DMS114 treated with DMSO at 0.1 percent for 48 hours (cell line): Measurements from ENCODE around the gene HEATR5A.

Experiments used
- DNase-seq: peaks from one replicate; lab custom pipeline; 2025; ENCODE audit not compliant: unreplicated experiment; lab: John Stamatoyannopoulos, UW

The HEATR5A gene

DNA sequence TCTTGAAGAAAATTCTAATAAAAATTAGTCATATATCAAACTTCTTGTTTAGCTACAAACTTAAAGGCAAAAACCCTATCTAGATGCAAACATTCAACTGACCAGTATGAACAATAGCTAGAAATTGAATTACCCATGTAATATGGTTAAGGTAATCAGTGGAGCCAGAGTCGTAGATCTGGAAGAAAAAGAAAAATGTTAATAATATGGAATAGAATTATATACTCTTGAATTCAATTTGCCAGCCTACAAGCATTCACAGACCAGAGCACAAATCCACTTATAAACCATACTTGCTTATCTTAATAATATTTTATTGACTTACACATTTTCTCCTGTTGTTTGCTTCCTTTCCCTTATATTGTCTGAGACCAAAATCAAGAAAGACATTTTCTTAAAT, 7.7 kb upstream of the HEATR5A start:
- DNase-seq = no peak

DNA sequence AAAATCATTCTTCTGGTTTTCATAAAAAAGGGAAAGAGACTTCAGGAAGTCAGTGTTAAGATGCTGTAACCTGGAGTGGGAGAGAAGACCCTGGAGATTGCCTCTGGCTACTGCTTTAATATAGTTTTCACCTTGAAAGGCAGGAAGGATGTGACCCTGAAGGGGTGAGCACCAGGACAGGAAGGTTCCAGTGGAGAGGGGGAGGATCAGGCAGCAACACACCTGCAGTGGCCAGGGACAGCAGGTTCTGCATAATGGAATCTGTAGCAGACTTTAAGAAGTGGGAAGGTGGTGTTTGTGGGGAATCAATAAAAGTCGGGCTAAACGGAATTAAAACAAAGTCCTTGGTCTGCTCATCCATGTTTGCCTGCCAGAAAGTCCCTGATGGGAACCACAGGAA, 6.3 kb upstream of the HEATR5A start:
- no peak for DNase-seq

DNA sequence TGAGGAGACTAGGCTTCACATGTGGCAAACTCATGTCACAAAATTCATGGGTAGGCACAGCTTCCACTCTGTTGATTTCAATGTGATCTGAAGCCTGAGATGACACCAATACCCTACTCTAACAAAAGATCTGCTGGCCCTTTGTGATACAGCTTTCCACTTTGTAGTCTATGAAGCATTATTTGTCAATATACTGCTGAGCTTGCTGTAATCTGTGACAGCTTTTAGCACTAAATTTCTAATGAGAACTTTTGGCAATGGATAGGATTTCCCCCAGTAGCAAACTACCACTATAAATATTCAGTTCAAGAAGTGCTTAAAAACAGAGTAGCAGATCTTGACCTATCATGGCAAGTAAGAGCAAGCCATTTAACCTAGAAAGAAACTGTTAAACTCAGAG, 5.6 kb upstream of the HEATR5A start:
- DNase-seq = no peak

DNA sequence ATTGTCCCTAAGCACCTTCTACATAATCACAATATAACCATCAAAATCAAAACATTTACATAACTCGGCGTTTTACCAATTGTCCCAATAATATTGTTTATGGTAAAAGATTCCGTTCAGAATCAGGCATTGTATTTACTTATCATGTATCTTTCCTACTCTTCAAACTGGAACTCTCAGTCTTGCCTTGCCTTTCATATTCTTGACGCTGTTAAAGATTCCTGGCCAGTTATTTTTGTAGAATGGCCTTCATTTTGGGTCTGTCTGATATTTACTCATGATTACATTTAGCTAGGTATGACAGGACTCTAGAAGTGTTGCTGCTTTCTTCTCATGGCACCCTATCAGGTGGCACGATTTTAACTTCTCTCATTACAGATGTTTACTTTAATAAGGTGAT, 850 bp upstream of the HEATR5A start:
- no peak for DNase-seq

DNA sequence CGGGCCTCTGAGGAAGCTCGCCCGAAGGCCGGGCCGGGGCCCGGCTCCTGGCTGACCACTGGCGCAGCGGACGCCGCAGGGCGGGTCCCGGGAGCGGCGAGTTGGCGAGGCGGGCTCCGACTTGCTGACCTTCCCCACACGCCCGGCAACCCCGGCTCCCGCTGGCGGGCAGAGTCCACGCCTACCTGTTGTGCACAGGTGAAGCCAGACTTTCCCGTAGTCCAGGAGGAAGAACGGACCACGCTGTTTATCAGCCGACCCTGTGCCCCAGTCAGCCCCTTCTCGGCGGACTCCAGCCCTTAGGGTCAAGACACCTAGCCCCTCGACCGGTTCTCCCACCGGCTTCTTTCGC, 407 bp downstream of the HEATR5A start:
- DNase-seq = no peak

DNA sequence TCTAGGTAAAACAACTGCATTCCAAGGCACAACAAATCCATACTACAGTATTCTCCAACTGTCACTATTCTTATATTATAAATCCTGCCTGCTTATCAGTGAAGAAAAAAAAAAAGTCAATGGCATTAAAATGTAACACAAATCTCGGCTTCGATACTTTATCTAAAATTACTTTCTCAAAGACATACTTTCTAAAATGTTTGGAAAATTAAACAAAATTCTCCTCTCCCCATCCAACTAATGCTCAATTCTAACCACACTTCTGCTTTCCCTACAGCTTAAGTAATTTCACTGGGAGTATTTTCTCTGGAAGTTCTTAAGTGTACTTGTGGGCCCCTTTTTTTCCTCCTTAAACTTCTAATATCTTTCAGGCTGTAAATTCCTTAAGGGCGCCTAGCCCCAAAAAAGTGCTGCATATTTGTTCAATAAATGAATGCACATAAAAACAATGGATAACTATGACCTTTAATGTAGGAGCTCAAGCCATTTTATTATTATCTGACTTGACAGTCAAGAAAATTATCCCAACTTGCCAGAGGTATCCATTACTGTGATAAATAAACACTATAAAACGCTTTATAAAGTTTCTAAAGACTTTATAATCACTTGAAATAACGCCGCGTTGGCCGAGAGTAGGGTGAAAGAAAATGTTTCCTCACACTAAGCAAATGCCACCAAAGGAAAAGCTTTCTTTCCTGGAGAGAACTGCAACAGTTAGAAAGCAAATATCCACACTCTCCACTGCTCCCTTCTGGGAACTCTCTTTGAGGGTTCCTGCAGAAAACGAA, 977 bp downstream of the HEATR5A start:
- no peak for DNase-seq

DNA sequence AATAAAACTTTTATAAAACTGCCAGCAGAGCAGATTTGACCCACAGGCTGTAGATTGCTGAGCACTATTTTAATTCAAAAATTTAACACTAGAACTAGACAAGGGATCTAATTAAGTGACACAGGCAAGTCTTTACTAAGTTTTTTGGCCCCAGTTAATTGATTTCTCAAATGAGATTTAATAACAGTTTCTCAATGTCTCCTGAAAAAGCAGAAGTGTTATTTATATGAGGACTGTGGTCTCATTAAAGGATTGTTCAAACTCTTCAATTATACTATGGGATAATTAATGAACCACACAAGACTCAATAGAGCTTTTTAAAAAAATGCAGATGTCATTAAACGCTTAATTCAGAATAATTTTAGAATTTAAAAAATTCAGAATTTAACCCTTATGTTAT, 1.9 kb downstream of the HEATR5A start:
- DNase-seq = no peak

DNA sequence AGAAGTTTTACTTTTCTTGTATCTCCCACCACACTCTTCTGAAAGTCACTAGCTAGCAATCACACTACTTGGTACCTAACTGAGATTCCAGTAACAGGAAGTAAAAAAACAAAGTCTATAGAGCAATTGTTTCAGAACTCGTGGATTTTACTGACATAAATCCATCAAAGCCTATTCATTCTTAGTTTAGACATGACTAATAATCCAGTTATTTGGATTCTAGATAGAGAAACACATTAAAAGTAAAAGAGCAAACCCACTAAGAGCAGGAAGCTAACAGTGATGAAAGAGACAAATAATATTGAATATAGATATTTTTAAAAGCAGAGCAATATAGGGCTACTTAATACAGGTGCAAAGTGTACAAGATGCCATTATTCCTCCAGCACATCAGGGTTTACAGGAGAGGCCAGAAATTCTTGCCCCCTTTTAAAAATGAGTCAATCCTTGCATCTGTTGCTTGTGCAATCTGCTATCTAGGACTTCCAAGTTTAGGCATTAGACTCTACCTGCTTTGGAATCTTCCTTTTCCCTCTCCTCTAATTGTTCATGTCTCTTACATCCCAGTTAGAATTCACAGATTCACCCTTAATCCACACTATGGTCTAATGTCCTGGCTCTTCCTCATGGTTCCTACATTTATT, 6.0 kb downstream of the HEATR5A start:
- DNase-seq = no peak

DNA sequence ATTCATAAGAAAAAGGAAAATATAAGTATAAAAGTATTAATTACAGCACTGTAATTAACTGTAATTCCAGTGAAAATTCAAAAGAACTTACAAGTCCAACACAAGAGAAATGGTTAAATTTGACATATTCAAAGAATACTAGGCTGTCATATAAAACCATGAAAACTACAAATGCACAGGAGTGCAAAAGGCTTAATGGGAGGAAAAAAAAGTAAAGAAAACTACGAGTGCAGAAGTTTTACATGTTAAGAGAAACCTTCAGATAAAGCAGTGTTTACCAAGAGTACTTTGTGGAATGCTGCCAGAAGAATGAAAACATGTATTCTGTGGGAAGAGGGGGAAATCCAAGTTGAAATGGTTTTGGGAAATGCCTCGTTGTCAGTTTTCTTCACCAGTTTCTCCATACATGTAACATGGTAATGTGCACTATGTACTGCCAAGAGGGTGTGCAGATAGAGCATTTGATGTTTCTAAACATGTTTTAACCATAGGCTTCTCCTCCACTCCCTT, 9.1 kb downstream of the HEATR5A start:
- no peak for DNase-seq

DNA sequence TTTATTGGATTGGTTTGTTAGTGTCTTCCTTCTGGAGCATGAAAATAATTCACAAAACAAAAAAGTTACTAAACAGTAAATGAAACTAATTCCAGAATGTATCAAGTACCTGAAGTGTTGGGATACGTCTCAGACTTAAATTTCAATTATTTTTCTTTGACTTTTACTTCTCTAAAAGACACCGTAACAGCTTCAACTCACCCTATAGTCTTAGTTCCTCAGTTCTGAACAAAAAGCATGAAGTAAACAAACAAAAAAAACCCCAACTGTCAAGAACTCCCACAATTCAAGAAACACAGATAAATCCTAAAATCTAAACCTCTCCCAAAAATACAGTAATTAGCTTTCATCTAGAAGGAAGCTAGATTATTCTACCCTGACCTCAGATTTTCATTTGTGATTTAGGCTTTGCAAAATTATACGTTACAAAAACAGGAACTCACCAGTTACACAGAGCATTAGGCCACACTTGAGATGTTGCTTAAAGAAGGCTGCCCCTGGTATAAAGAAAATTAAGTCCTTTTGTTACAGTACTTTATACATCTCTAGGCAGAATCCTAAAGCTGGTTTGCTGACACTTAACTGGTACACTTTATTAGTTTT, 10.2 kb downstream of the HEATR5A start:
- DNase-seq = no peak

DNA sequence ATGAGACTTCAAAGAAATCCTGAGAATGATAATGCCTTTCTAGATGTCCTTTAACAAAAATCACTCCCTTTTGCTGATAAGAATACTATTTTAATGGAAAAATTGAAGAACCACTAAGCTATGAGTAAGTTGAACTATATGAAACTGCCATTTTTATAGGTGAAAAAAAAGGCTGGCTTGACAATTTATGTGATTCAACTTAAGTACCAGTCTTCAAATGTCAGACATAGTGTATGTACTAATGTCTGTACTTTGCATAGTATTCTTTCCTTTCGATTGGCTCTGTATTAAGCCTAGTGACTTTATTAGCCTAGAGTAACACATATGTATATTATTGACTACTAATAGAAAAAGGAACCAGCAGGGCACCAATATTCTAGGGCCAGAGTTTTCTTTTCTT, 11.9 kb downstream of the HEATR5A start:
- DNase-seq = no peak

DNA sequence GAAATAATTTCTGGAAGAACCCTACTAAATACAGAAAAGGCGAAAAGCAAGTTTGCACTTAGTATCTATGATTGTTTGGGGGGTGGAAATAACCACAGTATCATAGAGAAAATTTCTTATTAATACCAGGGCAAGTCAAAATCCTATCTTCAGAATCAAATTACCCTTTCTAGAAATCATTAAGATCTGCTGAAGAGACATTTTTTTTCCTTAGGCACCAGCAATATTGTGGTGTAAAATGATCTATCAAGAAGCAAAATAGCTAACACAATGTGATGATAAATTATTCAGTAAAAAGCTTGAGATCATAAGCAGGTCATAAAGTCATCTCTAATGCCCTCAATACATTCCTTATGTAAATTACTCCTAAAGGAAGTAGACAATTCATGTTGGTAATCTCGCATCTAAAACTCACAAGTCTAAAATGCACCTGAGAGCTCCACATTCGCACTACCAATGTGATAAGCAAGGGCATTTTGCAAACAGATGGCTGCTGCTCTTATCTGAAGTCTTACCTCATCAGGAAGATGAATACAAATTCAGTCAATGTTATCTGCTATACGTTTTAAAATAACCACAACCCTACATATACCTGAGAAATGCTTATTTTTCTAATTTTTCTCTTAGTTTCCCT, 14.6 kb downstream of the HEATR5A start:
- no peak for DNase-seq

DNA sequence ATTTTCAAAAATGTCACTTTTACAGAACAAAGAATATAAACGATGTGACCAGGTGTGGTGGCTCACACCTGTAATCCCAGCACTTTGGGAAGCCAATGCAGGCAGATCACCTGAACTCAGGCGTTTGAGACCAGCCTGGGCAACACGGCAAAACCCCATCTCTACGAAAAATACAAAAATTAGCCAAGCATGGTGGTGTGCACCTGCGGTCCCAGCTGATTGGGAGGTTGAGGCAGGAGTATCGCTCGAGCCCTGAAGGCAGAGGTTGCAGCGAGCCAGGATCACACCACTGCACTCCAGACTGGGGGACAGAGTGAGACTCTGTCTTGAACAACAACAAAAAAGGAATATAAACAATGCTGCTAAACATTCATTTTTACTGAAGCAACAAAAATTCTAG, 15.2 kb downstream of the HEATR5A start:
- no peak for DNase-seq

DNA sequence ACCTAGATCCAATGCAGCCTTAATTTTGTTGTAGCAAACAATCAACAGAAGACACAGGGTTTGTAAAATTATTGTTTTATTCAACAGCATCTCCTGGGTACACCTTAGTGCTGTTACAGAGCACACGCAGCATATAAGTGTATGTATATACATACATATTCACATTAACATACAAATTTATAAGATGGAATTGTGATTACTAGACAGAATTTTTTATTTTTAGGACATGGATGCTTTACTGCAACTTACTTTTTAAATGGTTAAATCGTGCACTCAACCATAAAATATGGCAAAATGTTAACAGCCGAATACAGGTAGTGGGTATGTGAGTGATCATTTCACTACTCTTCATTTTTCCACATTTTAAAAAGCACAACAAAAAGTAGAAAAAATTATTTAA, 16.6 kb downstream of the HEATR5A start:
- no peak for DNase-seq

DNA sequence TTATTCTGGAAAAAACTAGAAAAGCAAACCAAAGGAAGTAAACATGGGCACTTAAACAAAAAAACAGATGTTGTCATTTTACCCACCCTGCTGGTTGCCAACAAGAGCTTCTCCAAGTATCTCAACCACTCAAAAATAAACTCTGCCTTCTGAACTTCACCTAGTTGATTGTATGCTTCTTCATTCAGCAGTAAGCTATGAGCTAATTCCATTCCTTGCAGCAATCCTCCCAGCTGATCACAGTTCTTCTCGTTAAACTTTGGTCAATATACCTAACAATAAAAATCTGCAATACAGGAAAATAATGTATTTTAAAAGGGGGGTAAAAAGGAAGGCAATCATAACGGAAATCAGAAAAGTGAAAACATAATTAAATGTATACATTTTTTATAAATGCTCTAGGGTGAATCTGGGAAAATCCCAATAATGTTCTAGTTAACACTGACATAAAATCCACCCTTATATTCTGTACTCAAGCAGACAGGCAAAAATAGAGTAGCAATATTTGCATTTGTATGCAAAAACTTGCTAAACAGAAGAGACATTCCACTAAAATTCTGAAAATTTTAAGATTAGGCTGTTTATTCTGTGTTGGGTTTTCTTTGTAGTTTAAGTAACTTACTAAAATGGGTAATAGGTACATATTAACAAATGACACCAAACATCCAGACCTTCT, 17.4 kb downstream of the HEATR5A start:
- DNase-seq = no peak

DNA sequence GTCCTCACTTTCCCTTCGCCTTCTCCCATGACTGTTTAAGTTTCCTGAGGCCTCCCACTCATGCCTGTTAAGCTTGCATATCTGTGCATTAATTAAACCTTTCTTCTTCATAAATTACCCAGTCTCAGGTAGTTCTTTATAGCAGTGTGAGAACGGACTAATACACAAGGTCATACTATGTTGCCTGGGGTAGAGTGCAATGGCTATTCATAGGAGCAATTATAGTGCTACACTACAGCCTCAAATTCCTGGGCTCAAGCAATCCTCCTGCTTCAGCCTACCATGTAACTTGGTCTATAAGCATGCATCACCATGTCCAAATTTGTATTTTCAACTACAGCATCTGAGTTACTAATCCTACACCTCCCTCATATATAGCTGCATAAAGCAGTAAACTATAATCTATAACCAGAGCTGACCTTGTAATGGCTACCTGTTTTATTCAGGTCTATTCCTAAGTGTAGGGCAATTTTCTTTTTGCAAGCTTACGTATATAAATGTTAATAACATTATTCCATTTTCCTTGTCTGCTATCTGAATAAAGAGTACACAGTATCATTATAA, 18.9 kb downstream of the HEATR5A start:
- no peak for DNase-seq

DNA sequence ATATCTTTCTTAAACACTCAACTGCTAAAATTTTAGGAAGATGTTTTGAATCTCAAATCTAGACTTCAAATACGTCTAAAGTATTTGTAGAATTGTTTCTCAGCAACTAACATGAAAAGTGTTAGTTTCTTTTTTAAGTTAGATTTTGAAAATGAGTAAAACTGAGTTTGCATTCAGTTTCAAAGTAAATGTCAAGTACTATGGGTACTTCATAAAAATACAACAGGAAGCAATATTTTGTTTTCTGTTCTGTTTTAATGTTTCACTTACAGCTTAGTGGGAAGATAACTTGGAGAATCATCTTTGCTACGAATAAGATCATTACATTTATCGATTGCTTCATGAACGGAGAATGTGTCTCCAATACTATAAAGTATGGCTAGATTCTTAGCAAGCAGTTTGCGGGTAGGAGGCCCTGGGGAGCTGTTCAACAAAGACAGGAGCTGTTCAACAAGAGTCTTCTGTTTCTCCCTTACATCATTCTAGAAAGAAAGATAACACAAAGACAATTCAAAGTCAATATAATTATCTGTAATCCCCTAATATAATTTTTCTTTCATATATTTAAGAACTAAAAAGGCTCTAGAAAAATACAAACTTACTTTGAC, 20.2 kb downstream of the HEATR5A start:
- no peak for DNase-seq

DNA sequence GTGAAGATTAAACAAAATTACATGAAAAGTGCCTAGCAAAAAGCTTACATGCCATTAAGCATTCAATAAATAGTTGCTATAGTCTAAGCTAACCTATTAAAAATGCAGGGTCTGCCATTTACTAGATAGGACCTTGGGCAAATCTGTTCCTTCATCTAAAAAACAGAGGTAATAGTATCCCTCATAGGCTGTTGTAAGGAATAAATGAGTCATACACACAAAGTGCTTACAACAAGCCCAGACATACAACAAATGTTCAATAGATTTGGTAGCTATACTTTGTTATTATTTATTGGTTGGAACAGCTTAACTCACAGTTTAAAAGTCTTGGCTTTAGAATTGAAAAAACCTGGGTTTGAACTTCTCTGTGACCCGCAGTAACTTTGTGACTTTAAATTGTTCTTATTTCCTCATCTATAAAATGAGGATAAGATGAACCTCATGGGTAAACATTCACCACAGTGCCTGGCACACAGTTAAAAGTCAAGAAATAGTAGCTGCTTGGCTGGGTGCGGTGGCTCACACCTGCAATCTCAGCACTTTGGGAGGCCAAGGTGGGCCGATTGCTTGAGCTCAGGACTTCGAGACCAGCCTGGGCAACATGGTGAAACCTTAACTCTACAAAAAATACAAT, 24.7 kb downstream of the HEATR5A start:
- DNase-seq = no peak

DNA sequence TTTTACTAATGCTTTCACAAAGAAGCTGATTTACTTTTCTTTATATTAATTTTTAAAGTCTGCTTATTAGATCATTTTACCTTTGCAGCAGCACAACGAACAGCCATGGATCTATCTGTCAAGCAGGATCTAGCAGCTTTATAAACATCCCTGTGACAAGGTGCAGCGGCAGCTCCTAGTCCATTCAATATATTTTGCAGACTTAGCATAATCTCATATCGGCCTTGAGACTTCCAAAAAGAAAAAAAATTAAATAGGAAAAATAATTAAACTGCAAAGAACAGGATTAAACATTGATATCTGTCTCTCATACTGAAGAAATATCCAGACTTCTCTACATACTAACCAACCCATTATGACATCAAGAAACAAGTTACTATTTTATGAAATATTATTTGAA, 25.2 kb downstream of the HEATR5A start:
- DNase-seq = no peak

DNA sequence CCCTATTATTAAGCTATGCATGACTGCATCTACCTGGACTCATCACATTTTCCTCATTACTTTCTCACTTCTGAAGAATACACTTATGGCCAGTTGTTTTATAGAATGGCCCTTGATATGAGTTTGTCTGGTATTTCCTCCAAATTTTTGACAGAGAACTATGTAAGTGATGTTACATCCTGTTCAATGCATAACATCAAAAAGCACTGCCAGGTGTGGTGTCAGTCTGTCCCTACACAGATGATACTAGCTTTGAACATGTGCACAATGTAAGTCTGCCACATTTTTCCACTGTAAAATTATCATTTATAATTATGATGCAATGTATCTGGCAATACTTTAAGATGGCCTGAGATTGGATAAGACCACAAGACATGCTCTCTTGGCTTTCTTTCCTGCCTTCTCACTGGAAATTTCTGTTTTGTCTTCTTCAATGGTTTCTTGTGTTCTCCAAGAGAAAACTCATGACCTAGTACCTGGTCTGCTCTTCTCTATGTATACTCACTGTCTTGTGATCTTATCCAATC, 28.3 kb downstream of the HEATR5A start:
- DNase-seq = no peak
